GM04503 (cell line): ENCODE data around the gene USP17L15.
"Not testable (repeated sequence)": the region's sequence is repeated elsewhere in the genome, so short reads cannot be mapped to it uniquely, and the experiment has no call there.

Experiments
- DNase-seq: peaks from one replicate; pipeline ENCODE4 v3.0.0-alpha.2; 2012; ENCODE audit warnings: low read depth

USP17L15 gene, protein sequence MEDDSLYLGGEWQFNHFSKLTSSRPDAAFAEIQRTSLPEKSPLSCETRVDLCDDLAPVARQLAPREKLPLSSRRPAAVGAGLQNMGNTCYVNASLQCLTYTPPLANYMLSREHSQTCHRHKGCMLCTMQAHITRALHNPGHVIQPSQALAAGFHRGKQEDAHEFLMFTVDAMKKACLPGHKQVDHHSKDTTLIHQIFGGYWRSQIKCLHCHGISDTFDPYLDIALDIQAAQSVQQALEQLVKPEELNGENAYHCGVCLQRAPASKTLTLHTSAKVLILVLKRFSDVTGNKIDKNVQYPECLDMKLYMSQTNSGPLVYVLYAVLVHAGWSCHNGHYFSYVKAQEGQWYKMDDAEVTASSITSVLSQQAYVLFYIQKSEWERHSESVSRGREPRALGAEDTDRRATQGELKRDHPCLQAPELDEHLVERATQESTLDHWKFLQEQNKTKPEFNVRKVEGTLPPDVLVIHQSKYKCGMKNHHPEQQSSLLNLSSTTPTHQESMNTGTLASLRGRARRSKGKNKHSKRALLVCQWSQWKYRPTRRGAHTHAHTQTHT

GRCh38 chr4:9234085-9234484 is at the start of gene USP17L15:
USP17L15 (plus strand) TSS chr4:9234385; CDS start chr4:9234385, 0 bp downstream.
- not testable (repeated sequence) for DNase-seq

- not testable (repeated sequence) for DNase-seq
These were observed 23.8 kb upstream of the USP17L15 start, which contains the start of gene USP17L10 for GRCh38 chr4:9210357-9210756. USP17L10 (plus strand) TSS chr4:9210657; CDS start chr4:9210657, 0 bp downstream.

DNA sequence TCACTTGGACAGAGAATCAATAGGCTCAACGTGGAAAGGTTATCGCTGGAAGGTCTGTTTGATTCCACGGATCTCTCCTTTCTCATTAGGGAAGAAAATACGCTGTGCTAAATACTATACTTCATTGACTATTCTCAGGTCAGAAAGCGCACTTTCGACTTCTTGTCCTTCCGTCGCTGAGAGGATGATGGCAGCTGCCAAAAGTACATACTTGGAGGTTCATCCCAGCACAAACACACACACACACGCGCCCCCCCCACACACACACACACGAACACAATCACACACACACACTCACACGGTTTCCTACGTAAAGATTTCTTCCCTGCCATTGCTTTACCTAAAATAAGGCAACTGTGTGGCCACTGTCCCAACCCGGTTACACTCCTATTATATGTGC is 19.5 kb upstream of the USP17L15 start:
- not testable (repeated sequence) for DNase-seq

DNA sequence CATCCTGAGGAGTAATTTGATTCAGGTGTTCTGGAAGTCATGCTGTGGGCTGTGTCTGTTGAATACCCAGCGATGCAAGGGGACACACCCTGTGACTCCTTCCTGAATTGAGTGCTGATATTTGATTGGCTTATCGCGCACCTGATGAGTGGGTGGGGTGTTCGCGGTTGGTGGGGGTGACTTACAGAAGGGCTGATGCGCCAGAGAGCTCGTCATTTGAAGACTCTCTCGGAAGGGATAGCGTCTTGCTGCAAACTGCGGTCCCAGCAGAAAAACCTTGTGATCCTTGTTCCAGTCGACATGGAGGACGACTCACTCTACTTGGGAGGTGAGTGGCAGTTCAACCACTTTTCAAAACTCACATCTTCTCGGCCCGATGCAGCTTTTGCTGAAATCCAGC is 19.1 kb upstream of the USP17L15 start, which contains the start of gene USP17L11:
USP17L11 (plus strand) TSS at position 301 of the 400 bp plus-strand sequence; CDS start at position 301, 0 bp downstream.
- DNase-seq: not testable (repeated sequence)

GRCh38 chr4:9219852-9220251 is 14.3 kb upstream of the USP17L15 start, which contains the start of gene USP17L12:
USP17L12 (plus strand) TSS chr4:9220152; CDS start chr4:9220152, 0 bp downstream.
- not testable (repeated sequence) for DNase-seq

DNA sequence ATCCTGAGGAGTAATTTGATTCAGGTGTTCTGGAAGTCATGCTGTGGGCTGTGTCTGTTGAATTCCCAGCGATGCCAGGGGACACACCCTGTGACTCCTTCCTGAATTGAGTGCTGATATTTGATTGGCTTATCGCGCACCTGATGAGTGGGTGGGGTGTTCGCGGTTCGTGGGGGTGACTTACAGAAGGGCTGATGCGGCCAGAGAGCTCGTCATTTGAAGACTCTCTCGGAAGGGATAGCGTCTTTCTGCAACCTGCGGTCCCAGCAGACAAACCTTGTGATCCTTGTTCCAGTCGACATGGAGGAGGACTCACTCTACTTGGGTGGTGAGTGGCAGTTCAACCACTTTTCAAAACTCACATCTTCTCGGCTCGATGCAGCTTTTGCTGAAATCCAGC is 9.6 kb upstream of the USP17L15 start, which contains the start of gene USP17L13:
USP17L13 (plus strand) TSS at position 301 of the 400 bp plus-strand sequence; CDS start at position 301, 0 bp downstream.
- not testable (repeated sequence) for DNase-seq

DNA sequence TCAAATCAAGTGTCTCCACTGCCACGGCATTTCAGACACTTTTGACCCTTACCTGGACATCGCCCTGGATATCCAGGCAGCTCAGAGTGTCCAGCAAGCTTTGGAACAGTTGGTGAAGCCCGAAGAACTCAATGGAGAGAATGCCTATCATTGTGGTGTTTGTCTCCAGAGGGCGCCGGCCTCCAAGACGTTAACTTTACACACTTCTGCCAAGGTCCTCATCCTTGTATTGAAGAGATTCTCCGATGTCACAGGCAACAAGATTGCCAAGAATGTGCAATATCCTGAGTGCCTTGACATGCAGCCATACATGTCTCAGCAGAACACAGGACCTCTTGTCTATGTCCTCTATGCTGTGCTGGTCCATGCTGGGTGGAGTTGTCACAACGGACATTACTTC is 3.9 kb upstream of the USP17L15 start:
- not testable (repeated sequence) for DNase-seq

DNA sequence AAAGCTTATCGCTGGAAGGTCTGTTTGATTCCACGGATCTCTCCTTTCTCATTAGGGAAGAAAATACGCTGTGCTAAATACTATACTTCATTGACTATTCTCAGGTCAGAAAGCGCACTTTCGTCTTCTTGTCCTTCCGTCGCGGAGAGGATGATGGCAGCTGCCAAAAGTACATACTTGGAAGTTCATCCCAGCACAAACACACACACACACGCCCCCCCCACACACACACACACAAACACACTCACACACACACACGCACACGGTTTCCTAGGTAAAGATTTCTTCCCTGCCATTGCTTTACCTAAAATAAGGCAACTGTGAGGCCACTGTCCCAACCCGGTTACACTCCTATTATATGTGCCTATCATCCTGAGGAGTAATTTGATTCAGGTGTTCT is 4.3 kb downstream of the USP17L15 start:
- DNase-seq: not testable (repeated sequence)

DNA sequence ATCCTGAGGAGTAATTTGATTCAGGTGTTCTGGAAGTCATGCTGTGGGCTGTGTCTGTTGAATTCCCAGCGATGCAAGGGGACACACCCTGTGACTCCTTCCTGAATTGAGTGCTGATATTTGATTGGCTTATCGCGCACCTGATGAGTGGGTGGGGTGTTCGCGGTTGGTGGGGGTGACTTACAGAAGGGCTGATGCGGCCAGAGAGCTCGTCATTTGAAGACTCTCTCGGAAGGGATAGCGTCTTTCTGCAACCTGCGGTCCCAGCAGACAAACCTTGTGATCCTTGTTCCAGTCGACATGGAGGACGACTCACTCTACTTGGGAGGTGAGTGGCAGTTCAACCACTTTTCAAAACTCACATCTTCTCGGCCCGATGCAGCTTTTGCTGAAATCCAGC is 9.4 kb downstream of the USP17L15 start, which contains the start of gene USP17L17:
USP17L17 (plus strand) TSS at position 301 of the 400 bp plus-strand sequence; CDS start at position 301, 0 bp downstream.
- not testable (repeated sequence) for DNase-seq

GRCh38 chr4:9247953-9248680 is 13.9 kb downstream of the USP17L15 start, which contains the start of gene USP17L18:
USP17L18 (plus strand) TSS chr4:9248630; CDS start chr4:9248630, 0 bp downstream.
- not testable (repeated sequence) for DNase-seq

DNA sequence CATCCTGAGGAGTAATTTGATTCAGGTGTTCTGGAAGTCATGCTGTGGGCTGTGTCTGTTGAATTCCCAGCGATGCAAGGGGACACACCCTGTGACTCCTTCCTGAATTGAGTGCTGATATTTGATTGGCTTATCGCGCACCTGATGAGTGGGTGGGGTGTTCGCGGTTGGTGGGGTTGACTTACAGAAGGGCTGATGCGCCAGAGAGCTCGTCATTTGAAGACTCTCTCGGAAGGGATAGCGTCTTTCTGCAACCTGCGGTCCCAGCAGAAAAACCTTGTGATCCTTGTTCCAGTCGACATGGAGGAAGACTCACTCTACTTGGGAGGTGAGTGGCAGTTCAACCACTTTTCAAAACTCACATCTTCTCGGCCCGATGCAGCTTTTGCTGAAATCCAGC is 18.9 kb downstream of the USP17L15 start, which contains the start of gene USP17L19:
USP17L19 (plus strand) TSS at position 301 of the 400 bp plus-strand sequence; CDS start at position 301, 0 bp downstream.
- DNase-seq: not testable (repeated sequence)

DNA sequence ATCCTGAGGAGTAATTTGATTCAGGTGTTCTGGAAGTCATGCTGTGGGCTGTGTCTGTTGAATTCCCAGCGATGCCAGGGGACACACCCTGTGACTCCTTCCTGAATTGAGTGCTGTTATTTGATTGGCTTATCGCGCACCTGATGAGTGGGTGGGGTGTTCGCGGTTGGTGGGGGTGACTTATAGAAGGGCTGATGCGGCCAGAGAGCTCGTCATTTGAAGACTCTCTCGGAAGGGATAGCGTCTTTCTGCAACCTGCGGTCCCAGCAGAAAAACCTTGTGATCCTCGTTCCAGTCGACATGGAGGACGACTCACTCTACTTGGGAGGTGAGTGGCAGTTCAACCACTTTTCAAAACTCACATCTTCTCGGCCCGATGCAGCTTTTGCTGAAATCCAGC is 23.6 kb downstream of the USP17L15 start, which contains the start of gene USP17L20:
USP17L20 (plus strand) TSS at position 301 of the 400 bp plus-strand sequence; CDS start at position 301, 0 bp downstream.
- DNase-seq: not testable (repeated sequence)

DNA sequence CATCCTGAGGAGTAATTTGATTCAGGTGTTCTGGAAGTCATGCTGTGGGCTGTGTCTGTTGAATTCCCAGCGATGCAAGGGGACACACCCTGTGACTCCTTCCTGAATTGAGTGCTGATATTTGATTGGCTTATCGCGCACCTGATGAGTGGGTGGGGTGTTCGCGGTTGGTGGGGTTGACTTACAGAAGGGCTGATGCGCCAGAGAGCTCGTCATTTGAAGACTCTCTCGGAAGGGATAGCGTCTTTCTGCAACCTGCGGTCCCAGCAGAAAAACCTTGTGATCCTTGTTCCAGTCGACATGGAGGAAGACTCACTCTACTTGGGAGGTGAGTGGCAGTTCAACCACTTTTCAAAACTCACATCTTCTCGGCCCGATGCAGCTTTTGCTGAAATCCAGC is 28.4 kb downstream of the USP17L15 start, which contains the start of gene USP17L21:
USP17L21 (plus strand) TSS at position 301 of the 400 bp plus-strand sequence; CDS start at position 301, 0 bp downstream.
- not testable (repeated sequence) for DNase-seq

DNA sequence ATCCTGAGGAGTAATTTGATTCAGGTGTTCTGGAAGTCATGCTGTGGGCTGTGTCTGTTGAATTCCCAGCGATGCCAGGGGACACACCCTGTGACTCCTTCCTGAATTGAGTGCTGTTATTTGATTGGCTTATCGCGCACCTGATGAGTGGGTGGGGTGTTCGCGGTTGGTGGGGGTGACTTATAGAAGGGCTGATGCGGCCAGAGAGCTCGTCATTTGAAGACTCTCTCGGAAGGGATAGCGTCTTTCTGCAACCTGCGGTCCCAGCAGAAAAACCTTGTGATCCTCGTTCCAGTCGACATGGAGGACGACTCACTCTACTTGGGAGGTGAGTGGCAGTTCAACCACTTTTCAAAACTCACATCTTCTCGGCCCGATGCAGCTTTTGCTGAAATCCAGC is 33.1 kb downstream of the USP17L15 start, which contains the start of gene USP17L22:
USP17L22 (plus strand) TSS at position 301 of the 400 bp plus-strand sequence; CDS start at position 301, 0 bp downstream.
- not testable (repeated sequence) for DNase-seq

DNA sequence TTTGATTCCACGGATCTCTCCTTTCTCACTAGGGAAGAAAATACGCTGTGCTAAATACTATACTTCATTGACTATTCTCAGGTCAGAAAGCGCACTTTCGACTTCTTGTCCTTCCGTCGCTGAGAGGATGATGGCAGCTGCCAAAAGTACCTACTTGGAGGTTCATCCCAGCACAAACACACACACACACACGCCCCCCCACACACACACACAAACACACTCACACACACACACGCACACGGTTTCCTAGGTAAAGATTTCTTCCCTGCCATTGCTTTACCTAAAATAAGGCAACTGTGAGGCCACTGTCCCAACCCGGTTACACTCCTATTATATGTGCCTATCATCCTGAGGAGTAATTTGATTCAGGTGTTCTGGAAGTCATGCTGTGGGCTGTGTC is 37.5 kb downstream of the USP17L15 start:
- not testable (repeated sequence) for DNase-seq
